ENCODE results near the gene HOXB7. TPM values are rescaled to one million over a fixed set of nuclear protein-coding genes. Genes with fewer than 3 reads are reported as not detected.

Gene HOXB7
- total and polyA plus RNA-seq, 2 of the 13 experiments (the other 11 are each of a cell fraction or from before 2014, with no cell fraction given), result 0.04 TPM; not detected in 1

DNA sequence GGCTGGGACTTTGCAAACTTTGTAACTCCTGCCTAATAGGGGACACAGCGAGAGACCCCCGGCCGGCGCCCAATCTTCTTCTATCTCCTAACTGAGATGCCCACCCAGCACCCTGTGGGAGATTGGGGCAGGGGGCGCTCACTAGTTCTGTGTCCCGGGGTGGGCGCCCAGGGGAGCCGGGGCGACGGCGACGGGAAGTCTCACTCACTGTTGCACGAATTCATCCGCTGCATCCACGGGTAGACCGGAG lies 13.4 kb downstream of the HOXB7 start:
- H3K4me3 ChIP-seq (replicated peaks in 1 of 3; ENCODE audit: insufficient read depth in 1 of 3, low read depth in 2 of 3, low read length in 3 of 3), result no peak overlapping the region; a peak in 1 of 6 replicates
- H3K9ac ChIP-seq (ENCODE audit: insufficient read depth, low read depth, low read length), result no peak overlapping the region
- intact Hi-C loops (cut with micrococcal nuclease; ENCODE audit: unreplicated experiment), result no loop called here
- no peak overlapping the region for H3K4me2 ChIP-seq (ENCODE audit: low read depth, low read length)
- H3K27ac ChIP-seq (ENCODE audit: extremely low read length, insufficient read depth, low read length), result no peak overlapping the region
- WGBS (ENCODE audit: low lambda C conversion rate), result 0% methylated on average over 16 of the region's 16 CpGs
- POLR2A ChIA-PET, result no interaction called here
- H3K79me2 ChIP-seq (ENCODE audit: insufficient read depth, low read length), result no peaks in the 10 kb centered on the region
- DNase-seq (ENCODE audit: low spot score) (no peak), FAIRE-seq (no peak), ATAC-seq (no peak)
- H3K4me1 ChIP-seq (ENCODE audit: insufficient read depth, low read length), result peaks cover 15% of the 10 kb centered on the region; the same call in 1 of the 2 replicates
- CTCF ChIA-PET (ENCODE audit: low intra/inter-chr PET ratio, low total read pairs), result no interaction called here
- peaks cover 52 to 97% of the 10 kb centered on the region in 2 experiments for H3K27me3 ChIP-seq (ENCODE audit: control insufficient read depth in 1 of 2, insufficient read depth in 2 of 2, low read length in 2 of 2)
- H3K9me3 ChIP-seq (ENCODE audit: low read length), result no peaks in the 10 kb centered on the region
- no peak overlapping the region for H2AFZ ChIP-seq (ENCODE audit: low read length)
- H3K36me3 ChIP-seq (replicated peaks in 1 of 2; ENCODE audit: control insufficient read depth in 1 of 2, insufficient read depth in 2 of 2, low read length in 2 of 2), result no peaks in the 10 kb centered on the region
- H4K20me1 ChIP-seq (ENCODE audit: insufficient read depth, low read length), result no peaks in the 10 kb centered on the region
- in situ Hi-C loops (cut with HindIII; ENCODE audit: extremely low pct_ligation_motif_present, low pct_unique_long_range_greater_than_20kb), result loop anchor here (5.0 kb wide), 1 partner anchor 445 kb away; no protein-coding TSS in a partner anchor
- BruUV-seq (replicated peaks), result no TSS peak
- no peak for TF ChIP-seq ATM (IDR thresholded peaks at IDR 0.05; ENCODE audit: borderline replicate concordance)
- no peak for TF ChIP-seq ZFP82 (CRISPR knock-in tag; IDR thresholded peaks at IDR 0.05; ENCODE audit: borderline replicate concordance)
- no peak for TF ChIP-seq ZMAT3 (CRISPR knock-in tag; conservative IDR thresholded peaks at IDR 0.05)
- TF ChIP-seq XRCC5 (optimal IDR thresholded peaks at IDR 0.05; ENCODE audit: low read length), result no peak
- TF ChIP-seq, protein P1, sequence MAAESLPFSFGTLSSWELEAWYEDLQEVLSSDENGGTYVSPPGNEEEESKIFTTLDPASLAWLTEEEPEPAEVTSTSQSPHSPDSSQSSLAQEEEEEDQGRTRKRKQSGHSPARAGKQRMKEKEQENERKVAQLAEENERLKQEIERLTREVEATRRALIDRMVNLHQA (CRISPR knock-in tag; IDR thresholded peaks at IDR 0.05), result no peak
- no peak for TF ChIP-seq ZNF343 (CRISPR knock-in tag; IDR thresholded peaks at IDR 0.05)
- no peak for TF ChIP-seq ZBTB37 (CRISPR knock-in tag; IDR thresholded peaks at IDR 0.05)
- TF ChIP-seq ZBED4 (CRISPR knock-in tag; IDR thresholded peaks at IDR 0.05; ENCODE audit: borderline replicate concordance), result no peak
- no peak for TF ChIP-seq TRIM24 (CRISPR knock-in tag; IDR thresholded peaks at IDR 0.05)
- no peak for TF ChIP-seq ZNF781 (CRISPR knock-in tag; IDR thresholded peaks at IDR 0.05; ENCODE audit: borderline replicate concordance, not compliant biosample characterization)
- TF ChIP-seq HOXA5 (CRISPR knock-in tag; IDR thresholded peaks at IDR 0.05), result no peak
- no peak for TF ChIP-seq ZNF18 (CRISPR knock-in tag; IDR thresholded peaks at IDR 0.05; ENCODE audit: insufficient replicate concordance)
- no peak for TF ChIP-seq KDM5B (CRISPR knock-in tag; IDR thresholded peaks at IDR 0.05; ENCODE audit: borderline replicate concordance)
- no peak for TF ChIP-seq ZNF766 (CRISPR knock-in tag; IDR thresholded peaks at IDR 0.05; ENCODE audit: borderline replicate concordance)

Measured in HepG2 (cell line).